ENCODE results near the gene POLR2J3.
"Not testable (repeated sequence)": the region's sequence is repeated elsewhere in the genome, so short reads cannot be mapped to it uniquely, and the experiment has no call there.

Gene POLR2J3

GRCh38 chr7:102572261-102573239, at the start of gene POLR2J3:
TSS of gene POLR2J3 (minus strand) at chr7:102572583. CDS start at chr7:102572521, 62 bp downstream.
- peak; percentile 97 for DNase-seq (ENCODE audit: low read depth)

DNA sequence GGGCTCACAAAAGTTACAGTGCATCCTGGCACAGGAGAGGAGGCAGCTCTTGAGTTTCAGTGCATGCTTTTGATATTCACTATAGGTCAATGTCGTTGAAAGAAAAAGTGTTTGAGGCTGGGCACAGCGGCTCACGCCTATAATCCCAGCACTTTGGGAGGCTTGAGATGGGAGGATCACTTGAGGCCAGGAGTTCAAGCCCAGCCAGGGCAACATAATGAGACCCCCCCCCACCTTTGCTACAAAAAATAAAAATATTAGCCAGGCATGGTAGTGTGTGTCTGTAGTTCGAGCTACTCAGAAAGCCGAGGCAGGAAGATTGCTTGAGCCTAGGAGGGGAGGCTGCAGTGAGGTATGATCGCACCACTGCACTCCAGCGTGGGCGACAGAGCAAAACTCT, 45.7 kb upstream of the POLR2J3 start:
- peak; percentile 0 for DNase-seq (ENCODE audit: low read depth)

- peak; percentile 24 for DNase-seq (ENCODE audit: low read depth)
Measured at GRCh38 chr7:102616507-102617125, 44.2 kb upstream of the POLR2J3 start, which contains the start of gene RASA4. TSS of gene RASA4 (minus strand) at chr7:102616756. CDS start at chr7:102616689, 67 bp downstream.

DNA sequence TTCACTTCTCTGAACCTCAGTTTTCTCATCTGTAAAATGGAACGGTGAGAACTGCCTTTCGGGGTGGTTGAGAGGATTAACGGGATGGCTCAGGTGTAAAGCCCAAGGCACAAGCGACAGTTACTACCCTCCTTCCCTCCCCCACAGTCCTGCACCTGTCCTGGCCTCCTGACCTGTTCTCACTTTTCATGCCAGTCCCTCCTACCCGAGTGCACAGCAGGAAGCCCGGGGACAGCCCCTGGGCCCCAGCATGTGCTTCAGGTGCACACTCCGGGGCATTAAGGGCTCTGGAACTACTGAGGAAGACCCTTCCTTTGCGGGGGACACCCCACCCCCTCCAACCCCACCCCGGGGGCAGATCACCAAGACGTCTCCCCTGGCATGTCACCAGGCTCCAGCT, 43.5 kb upstream of the POLR2J3 start:
- DNase-seq (ENCODE audit: low read depth) = not testable (repeated sequence)

DNA sequence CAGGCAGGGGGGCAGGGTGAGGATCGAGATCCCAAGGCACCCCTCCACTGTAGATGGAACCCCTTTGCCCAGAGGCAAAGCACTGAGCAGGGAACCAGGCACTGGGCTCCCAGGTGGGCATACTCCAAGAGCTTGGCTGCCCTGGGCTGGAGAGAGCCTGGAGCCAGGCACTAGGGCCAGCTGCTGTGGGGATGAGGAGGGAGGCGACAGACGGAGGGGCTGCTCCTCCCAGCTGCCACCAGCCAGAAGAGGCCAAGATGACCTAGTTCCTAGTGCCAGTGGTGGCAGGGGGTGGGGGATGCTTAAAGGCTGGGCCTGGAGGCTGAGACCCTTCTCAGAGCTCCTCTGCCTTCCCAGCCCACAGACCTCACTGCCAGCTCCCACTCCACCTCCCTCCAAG, 42.5 kb upstream of the POLR2J3 start:
- not testable (repeated sequence) for DNase-seq (ENCODE audit: low read depth)

GRCh38 chr7:102614346-102614697, 41.9 kb upstream of the POLR2J3 start:
- not testable (repeated sequence) for DNase-seq (ENCODE audit: low read depth)

DNA sequence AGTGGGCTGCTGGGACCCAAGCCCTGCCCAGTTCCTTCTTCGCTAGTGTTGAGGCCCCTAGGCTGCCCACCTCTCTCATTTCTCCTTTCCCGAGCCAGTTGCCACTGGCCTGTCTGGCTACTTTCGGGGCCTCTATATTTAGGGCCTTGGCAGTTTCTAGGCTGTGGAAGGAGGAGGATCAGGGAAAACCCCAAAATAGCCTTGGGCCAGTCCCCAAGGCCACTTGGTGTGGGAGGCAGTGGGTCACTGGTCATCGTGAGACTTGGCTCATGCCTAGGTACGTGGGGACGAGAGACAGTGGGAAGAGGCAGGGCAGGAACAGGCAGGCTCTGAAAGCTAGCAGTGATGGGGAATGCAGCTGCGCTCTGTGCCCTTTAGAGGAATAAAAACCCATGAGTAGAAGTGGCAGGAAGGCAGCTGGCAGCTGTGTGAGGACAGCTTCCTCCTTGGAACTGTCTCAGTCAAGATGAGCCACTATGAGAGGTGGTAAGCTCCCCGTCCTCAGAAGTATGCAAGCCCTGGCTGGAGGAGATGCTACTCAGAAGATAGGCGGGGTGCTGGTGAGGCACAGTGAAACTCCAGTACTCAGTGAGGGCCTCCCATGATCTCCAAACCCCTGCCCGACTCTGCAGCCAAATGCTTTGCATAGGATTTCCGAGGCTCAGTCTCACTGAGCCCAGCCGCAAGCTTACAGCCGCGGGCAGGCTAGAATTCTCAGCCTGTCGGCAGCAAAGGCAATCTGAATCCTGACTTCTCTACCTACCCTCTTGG, 41.4 kb upstream of the POLR2J3 start:
- DNase-seq (ENCODE audit: low read depth) = not testable (repeated sequence)

GRCh38 chr7:102611675-102612325, 39.4 kb upstream of the POLR2J3 start:
- not testable (repeated sequence) for DNase-seq (ENCODE audit: low read depth)

DNA sequence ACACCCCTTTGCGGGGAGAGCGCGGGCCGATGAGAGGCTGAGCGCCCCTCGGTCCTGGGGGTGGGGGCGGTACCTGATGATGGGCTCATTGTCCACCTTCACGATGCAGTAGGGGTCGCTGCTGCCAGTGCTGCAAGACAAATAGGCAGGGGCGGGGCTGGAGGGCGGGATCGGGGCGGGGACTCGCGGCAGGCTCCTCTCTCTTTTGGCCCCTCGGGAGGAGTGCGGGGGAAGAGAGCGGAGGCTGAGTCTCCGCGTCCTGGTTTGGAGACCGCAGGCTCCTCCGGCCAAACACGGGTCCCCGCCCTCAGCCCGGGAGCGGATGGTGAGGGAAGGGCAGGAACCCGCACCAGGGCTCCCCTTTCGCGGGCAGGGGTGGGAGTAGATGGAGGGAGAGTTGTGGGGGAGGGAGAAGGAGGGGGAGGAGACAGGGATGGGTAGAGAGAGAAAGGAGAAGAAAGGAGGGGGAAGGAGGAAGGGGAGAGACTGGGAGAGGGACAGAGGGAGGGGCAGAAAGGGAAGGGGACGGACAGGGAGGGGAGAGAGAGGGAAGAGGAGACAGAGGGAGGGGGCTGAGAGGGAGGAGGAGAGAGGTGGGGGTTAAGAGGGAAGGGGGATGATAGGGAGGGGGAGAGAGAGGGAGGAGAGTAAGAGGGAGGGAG, 38.8 kb upstream of the POLR2J3 start:
- DNase-seq (ENCODE audit: low read depth) = not testable (repeated sequence)

GRCh38 chr7:102610441-102610840, 38.1 kb upstream of the POLR2J3 start:
- not testable (repeated sequence) for DNase-seq (ENCODE audit: low read depth)

- not testable (repeated sequence) for DNase-seq (ENCODE audit: low read depth)
Measured at GRCh38 chr7:102609734-102610133, 37.4 kb upstream of the POLR2J3 start.

DNA sequence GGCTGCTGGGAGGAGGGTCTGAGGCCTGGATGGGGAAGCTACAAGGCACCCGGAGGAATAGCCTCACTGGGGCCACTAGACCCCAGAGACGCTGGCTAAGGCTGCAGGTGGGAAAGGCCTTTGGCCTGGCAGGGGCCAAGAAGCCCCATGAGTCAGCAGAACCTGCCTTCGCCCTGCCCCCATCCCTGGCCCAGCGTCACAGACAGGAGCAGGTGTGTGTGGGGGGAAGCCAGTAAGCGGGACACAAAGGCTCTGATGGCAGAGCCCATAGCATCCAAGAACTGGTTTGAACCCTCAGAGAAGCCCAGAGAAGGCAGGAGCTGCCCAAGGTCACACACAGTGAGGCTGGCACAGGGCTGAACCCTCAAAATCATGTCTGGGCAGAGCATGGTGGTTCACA, 34.5 kb upstream of the POLR2J3 start:
- DNase-seq (ENCODE audit: low read depth) = not testable (repeated sequence)

DNA sequence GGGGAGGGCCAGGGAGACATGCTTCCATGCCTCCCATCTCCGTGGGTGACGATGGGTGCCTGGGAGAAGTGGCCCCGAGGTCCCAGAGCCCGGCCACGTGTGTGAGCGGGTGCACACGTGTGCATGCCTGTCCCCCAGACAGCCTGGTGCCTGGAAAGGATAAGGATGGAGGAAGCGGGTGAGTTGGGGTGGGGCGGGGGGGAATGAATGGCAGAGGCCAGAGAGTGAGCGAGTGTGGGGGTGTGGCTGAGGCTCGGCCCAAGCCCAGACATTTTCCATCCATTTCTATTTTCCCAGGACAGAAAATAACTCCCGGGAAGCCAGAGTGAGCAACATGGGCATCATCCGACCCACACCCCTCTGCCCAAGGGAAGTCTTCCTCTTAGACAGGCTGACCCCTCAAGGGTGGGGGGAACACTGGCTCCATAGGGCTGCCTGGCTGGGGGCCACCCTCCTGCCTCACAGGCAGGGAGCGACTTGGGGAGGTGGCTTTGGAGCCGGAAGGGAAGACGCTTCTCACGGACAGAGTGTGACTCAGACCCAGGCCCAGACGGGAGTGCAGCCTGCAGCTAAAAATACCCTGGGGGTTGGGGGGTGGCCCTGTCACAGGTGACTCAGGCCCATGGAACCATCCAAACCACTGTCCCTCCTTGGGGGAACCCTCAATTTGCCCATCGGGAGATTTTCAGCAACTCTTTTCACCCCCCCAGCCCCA, 32.2 kb upstream of the POLR2J3 start:
- not testable (repeated sequence) for DNase-seq (ENCODE audit: low read depth)

GRCh38 chr7:102602317-102602716, 29.9 kb upstream of the POLR2J3 start:
- not testable (repeated sequence) for DNase-seq (ENCODE audit: low read depth)

DNA sequence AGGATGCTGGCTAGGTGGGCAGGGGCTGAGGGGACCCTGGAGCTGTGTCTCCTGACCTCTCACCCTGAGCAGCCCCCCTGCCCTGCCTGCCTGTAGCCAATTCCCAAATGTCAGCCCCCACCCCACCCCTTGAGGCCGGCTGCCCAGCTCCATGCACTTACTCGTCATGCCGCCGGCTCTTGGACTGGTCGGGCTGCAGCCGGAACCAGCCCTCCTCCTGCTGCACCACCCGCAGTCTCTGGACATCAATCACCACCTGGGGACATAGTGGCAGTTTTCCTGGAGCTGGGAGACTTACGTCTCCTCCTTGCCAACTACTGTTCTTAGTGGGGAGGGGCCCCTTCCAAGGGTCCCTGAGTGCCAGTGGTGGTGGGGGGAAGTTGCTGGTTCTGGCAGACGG, 27.3 kb upstream of the POLR2J3 start:
- not testable (repeated sequence) for DNase-seq (ENCODE audit: low read depth)

GRCh38 chr7:102596036-102596435, 23.7 kb upstream of the POLR2J3 start:
- DNase-seq (ENCODE audit: low read depth) = peak; percentile 1

DNA sequence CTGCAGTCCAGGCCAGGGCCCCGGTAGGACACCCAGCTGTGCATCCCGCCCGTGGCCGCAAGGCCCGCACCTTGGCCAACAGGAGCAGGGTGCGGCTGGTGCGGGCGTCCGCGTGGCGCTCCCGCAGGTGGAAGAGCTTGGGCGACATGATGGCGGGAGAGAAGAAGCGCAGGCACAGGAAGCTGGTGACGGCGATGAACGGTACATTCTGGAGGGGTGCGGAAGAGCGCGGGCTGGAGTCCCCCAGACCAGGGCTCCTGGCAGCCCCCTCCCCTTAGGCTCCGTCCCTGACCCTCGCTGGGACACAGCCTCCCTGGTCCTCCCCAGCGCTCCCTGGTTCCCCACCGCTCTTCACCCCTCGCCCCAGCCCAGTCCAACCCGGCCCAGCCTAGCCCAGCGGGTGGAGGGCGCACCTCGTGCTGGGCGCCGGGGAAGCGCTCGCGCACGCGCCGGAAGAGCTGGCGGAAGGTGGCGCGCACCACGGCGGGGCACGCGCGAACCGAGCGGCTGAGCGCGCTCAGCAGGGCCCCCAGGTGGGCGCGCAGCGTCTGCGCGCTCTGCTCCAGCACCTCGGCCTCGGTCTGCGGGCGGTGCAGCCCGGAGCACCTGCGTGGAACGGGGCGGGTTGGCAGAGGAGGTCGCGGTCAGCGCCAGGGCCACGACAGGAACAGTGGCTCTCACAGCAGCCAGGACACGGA, 21.4 kb upstream of the POLR2J3 start:
- DNase-seq (ENCODE audit: low read depth) = not testable (repeated sequence)

GRCh38 chr7:102592477-102593019, 20.2 kb upstream of the POLR2J3 start:
- DNase-seq (ENCODE audit: low read depth) = not testable (repeated sequence)

GRCh38 chr7:102589857-102590256, 17.5 kb upstream of the POLR2J3 start:
- DNase-seq (ENCODE audit: low read depth) = not testable (repeated sequence)
